ENCODE data around the gene PRXL2A.

Gene PRXL2A

GRCh38 chr10:80458638-80459037 lies 50.3 kb downstream of the PRXL2A start:
- TF ChIP-seq, protein P1, sequence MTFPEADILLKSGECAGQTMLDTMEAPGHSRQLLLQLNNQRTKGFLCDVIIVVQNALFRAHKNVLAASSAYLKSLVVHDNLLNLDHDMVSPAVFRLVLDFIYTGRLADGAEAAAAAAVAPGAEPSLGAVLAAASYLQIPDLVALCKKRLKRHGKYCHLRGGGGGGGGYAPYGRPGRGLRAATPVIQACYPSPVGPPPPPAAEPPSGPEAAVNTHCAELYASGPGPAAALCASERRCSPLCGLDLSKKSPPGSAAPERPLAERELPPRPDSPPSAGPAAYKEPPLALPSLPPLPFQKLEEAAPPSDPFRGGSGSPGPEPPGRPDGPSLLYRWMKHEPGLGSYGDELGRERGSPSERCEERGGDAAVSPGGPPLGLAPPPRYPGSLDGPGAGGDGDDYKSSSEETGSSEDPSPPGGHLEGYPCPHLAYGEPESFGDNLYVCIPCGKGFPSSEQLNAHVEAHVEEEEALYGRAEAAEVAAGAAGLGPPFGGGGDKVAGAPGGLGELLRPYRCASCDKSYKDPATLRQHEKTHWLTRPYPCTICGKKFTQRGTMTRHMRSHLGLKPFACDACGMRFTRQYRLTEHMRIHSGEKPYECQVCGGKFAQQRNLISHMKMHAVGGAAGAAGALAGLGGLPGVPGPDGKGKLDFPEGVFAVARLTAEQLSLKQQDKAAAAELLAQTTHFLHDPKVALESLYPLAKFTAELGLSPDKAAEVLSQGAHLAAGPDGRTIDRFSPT (tag by site-specific recombination; IDR thresholded peaks at IDR 0.05), result no peak
- TF ChIP-seq ZNF501 (tag by site-specific recombination; IDR thresholded peaks at IDR 0.05) (no peak), ZNF23 (tag by site-specific recombination; IDR thresholded peaks at IDR 0.05; ENCODE audit: borderline replicate concordance) (no peak), ZNF624 (tag by site-specific recombination; IDR thresholded peaks at IDR 0.05) (no peak), ZIC2 (tag by site-specific recombination; IDR thresholded peaks at IDR 0.05) (no peak), TSHZ1 (tag by site-specific recombination; IDR thresholded peaks at IDR 0.05; ENCODE audit: borderline replicate concordance) (no peak), ZNF660 (tag by site-specific recombination; IDR thresholded peaks at IDR 0.05) (no peak), MYNN (tag by site-specific recombination; IDR thresholded peaks at IDR 0.05; ENCODE audit: borderline replicate concordance) (no peak), BCL11A (tag by site-specific recombination; IDR thresholded peaks at IDR 0.05; ENCODE audit: low read depth) (no peak)
- TF ChIP-seq, protein P2, sequence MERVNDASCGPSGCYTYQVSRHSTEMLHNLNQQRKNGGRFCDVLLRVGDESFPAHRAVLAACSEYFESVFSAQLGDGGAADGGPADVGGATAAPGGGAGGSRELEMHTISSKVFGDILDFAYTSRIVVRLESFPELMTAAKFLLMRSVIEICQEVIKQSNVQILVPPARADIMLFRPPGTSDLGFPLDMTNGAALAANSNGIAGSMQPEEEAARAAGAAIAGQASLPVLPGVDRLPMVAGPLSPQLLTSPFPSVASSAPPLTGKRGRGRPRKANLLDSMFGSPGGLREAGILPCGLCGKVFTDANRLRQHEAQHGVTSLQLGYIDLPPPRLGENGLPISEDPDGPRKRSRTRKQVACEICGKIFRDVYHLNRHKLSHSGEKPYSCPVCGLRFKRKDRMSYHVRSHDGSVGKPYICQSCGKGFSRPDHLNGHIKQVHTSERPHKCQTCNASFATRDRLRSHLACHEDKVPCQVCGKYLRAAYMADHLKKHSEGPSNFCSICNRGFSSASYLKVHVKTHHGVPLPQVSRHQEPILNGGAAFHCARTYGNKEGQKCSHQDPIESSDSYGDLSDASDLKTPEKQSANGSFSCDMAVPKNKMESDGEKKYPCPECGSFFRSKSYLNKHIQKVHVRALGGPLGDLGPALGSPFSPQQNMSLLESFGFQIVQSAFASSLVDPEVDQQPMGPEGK (tag by site-specific recombination; IDR thresholded peaks at IDR 0.05), result no peak
- ChIA-PET CTCF (interaction anchor here (0.7 to 2.0 kb wide), 3 partner anchors 14 to 49 kb away, joined by 3 to 11 read pairs (median 4); no protein-coding TSS in a partner anchor), POLR2A (interaction anchor here (0.6 kb wide), 1 partner anchor 172 kb away, joined by 8 read pairs; no protein-coding TSS in a partner anchor)
- Histone ChIP-seq H3K36me3 (ENCODE audit: control insufficient read depth in 2 of 2, insufficient read depth in 1 of 2, low read length in 2 of 2) (no peaks in the 10 kb centered on the region), H3K9me3 (ENCODE audit: control insufficient read depth, insufficient read depth, low read depth, low read length) (no peaks in the 10 kb centered on the region), H3K4me3 (ENCODE audit: low read depth, low read length) (no peak overlapping the region), H3K4me1 (ENCODE audit: control insufficient read depth, insufficient read depth, low read length) (peaks cover 4% of the 10 kb centered on the region; the same call in 1 of the 2 replicates), H3K27ac (ENCODE audit: extremely low read depth, low read depth, low read length) (no peak overlapping the region)

GRCh38 chr10:80459047-80459865 lies 50.9 kb downstream of the PRXL2A start:
- H3K4me1 ChIP-seq (ENCODE audit: control insufficient read depth, insufficient read depth, low read length), result peaks cover 4% of the 10 kb centered on the region; the same call in 1 of the 2 replicates
- H3K27ac ChIP-seq (ENCODE audit: extremely low read depth, low read depth, low read length), result no peak overlapping the region
- POLR2A ChIA-PET, result interaction anchor here (0.6 kb wide), 1 partner anchor 172 kb away, joined by 8 read pairs; no protein-coding TSS in a partner anchor
- no peaks in the 10 kb centered on the region for H3K9me3 ChIP-seq (ENCODE audit: control insufficient read depth, insufficient read depth, low read depth, low read length)
- no peaks in the 10 kb centered on the region for H3K36me3 ChIP-seq (ENCODE audit: control insufficient read depth in 2 of 2, insufficient read depth in 1 of 2, low read length in 2 of 2)
- CTCF ChIA-PET, result interaction anchor here (0.7 to 2.0 kb wide), 4 partner anchors 14 to 315 kb away, joined by 3 to 11 read pairs (median 4); no protein-coding TSS in a partner anchor
- H3K4me3 ChIP-seq (ENCODE audit: low read depth, low read length), result no peak overlapping the region
- TF ChIP-seq REST (tag by site-specific recombination; IDR thresholded peaks at IDR 0.05), result no peak
- TF ChIP-seq BCL11A (tag by site-specific recombination; IDR thresholded peaks at IDR 0.05; ENCODE audit: low read depth), result no peak
- no peak for TF ChIP-seq MZF1 (tag by site-specific recombination; IDR thresholded peaks at IDR 0.05; ENCODE audit: borderline replicate concordance)
- no peak for TF ChIP-seq ZNF426 (tag by site-specific recombination; IDR thresholded peaks at IDR 0.05)
- TF ChIP-seq HOXD13 (CRISPR knock-in tag; IDR thresholded peaks at IDR 0.05; ENCODE audit: borderline replicate concordance), result no peak
- no peak for TF ChIP-seq ZNF140 (tag by site-specific recombination; IDR thresholded peaks at IDR 0.05)
- TF ChIP-seq ZNF623 (tag by site-specific recombination; IDR thresholded peaks at IDR 0.05), result no peak
- TF ChIP-seq ZNF138 (tag by site-specific recombination; IDR thresholded peaks at IDR 0.05; ENCODE audit: borderline replicate concordance), result no peak
- TF ChIP-seq GLIS1 (tag by site-specific recombination; IDR thresholded peaks at IDR 0.05), result peak; percentile 40
- peak; percentile 86 for TF ChIP-seq KLF1 (tag by site-specific recombination; IDR thresholded peaks at IDR 0.05)
- no peak for TF ChIP-seq ZNF302 (tag by site-specific recombination; IDR thresholded peaks at IDR 0.05; ENCODE audit: low read depth)
